ENCODE results near the gene ZNF787. TPM values are rescaled to one million over a fixed set of nuclear protein-coding genes. Genes with fewer than 3 reads are reported as not detected.

The ZNF787 gene
- total RNA-seq, 1 experiment from 2014 or later = 54.6 TPM

GRCh38 chr19:56142897-56143434 is 21.9 kb upstream of the ZNF787 start:
- Mint-ChIP-seq H3K4me3 (peak overlapping the region in 1 of 2 experiments; percentile 35; a peak in 2 of 5 replicates), H3K9me3 (0 out of 5 replicates have a peak, but pooled peaks cover 0 to 2% of the 10 kb centered on the region in 2 experiments), H3K36me3 (ENCODE audit: insufficient read depth in 1 of 3, low read depth in 3 of 3) (peaks cover 6 to 13% (median 9%) of the 10 kb centered on the region in 3 experiments; a peak in 6 of 7 replicates), H3K4me1 (peaks cover 14 to 17% of the 10 kb centered on the region in 2 experiments), H3K27ac (peak overlapping the region in 1 of 3 experiments; percentile 57; a peak in 2 of 7 replicates), H3K27me3 (ENCODE audit: low read depth) (no peaks in the 10 kb centered on the region)
- Histone ChIP-seq H4K91ac (ENCODE audit: insufficient read length, low read depth, low read length) (no peak overlapping the region), H2AK5ac (ENCODE audit: insufficient read length, low read length) (no peak overlapping the region), H3K56ac (ENCODE audit: insufficient read length, low read depth, low read length) (no peak overlapping the region), H3K4me1 (ENCODE audit: insufficient read depth, low read length) (no peaks in the 10 kb centered on the region; the same call in 1 of the 2 replicates), H3K79me2 (ENCODE audit: insufficient read depth, low read length) (peaks cover 4% of the 10 kb centered on the region; the same call in 1 of the 2 replicates), H4K8ac (replicated peaks; ENCODE audit: insufficient read length, low read depth, low read length) (no peak overlapping the region), H2BK15ac (ENCODE audit: low read depth, low read length) (no peak overlapping the region), H3K18ac (ENCODE audit: insufficient read length, low read depth, low read length) (no peak overlapping the region), H2BK12ac (ENCODE audit: insufficient read length, low read depth, low read length) (no peak overlapping the region), H2BK20ac (ENCODE audit: low read depth, low read length, poor library complexity, severe bottlenecking) (no peak overlapping the region), H3K23me2 (ENCODE audit: insufficient read length, low read depth, low read length, poor library complexity, severe bottlenecking) (peaks cover 13% of the 10 kb centered on the region), H3K9ac (ENCODE audit: extremely low read depth, insufficient read length, low read length) (no peak overlapping the region), H3K79me1 (ENCODE audit: insufficient read depth, low read depth, low read length, poor library complexity, severe bottlenecking) (no peaks in the 10 kb centered on the region), H3K4me2 (ENCODE audit: insufficient read depth, insufficient read length, low read length) (no peak overlapping the region), H3K23ac (ENCODE audit: insufficient read length, low read depth, low read length) (no peak overlapping the region), H2AFZ (ENCODE audit: low read length) (no peak overlapping the region), H4K5ac (ENCODE audit: insufficient read length, low read depth, low read length) (no peak overlapping the region), H3K27ac (ENCODE audit: insufficient read length, low read depth, low read length) (no peak overlapping the region), H4K20me1 (ENCODE audit: control insufficient read depth, insufficient read depth, insufficient read length) (peaks cover 3% of the 10 kb centered on the region), H3K4ac (ENCODE audit: low read depth, low read length) (no peak overlapping the region), H3K9me3 (ENCODE audit: control insufficient read depth, low read depth, low read length) (no peaks in the 10 kb centered on the region), H3K27me3 (ENCODE audit: insufficient read depth, low read length) (no peaks in the 10 kb centered on the region), H2BK5ac (ENCODE audit: insufficient read length, low read length) (no peak overlapping the region), H3K14ac (ENCODE audit: insufficient read depth, low read length) (no peak overlapping the region), H2BK120ac (ENCODE audit: low read depth, low read length, poor library complexity, severe bottlenecking) (no peak overlapping the region), H3T11ph (ENCODE audit: low read length) (no peak overlapping the region)
- WGBS (ENCODE audit: extremely low coverage, insufficient read length, low lambda C conversion rate) = no CpG with 5 or more reads among the region's 4 CpGs
- TF ChIP-seq, protein P1, sequence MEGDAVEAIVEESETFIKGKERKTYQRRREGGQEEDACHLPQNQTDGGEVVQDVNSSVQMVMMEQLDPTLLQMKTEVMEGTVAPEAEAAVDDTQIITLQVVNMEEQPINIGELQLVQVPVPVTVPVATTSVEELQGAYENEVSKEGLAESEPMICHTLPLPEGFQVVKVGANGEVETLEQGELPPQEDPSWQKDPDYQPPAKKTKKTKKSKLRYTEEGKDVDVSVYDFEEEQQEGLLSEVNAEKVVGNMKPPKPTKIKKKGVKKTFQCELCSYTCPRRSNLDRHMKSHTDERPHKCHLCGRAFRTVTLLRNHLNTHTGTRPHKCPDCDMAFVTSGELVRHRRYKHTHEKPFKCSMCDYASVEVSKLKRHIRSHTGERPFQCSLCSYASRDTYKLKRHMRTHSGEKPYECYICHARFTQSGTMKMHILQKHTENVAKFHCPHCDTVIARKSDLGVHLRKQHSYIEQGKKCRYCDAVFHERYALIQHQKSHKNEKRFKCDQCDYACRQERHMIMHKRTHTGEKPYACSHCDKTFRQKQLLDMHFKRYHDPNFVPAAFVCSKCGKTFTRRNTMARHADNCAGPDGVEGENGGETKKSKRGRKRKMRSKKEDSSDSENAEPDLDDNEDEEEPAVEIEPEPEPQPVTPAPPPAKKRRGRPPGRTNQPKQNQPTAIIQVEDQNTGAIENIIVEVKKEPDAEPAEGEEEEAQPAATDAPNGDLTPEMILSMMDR (conservative IDR thresholded peaks at IDR 0.05) = no peak
- DNase-seq = no peak
